CD8-positive, alpha-beta memory T cell (primary cell): ENCODE results near the gene CDC42BPB. TPM values are rescaled to one million over a fixed set of nuclear protein-coding genes. Genes with fewer than 3 reads are reported as not detected.

Experiments used
- CTCF ChIA-PET: fragments of 350-600 bp; sonication (Branson Sonifier 250); formaldehyde crosslinking; loops from one replicate; lab custom pipeline; 2021; ENCODE audit warnings: antibody characterized with exemption; lab: Charles Lee
- POLR2A ChIA-PET: fragments of 350-600 bp; sonication (Branson Sonifier 250); formaldehyde crosslinking; loops from one replicate; lab custom pipeline; 2021; ENCODE audit warnings: antibody characterized with exemption; lab: Charles Lee
- DNase-seq, 5 donors: peaks; one replicate each; pipeline versions ENCODE4 v3.0.0 to v3.0.0-alpha.2; 2020 to 2022; ENCODE audit warnings: mixed read lengths in 1 of 5
- H3K27ac ChIP-seq: one replicate; pipeline ENCODE4 v1.7.0; 2013; ENCODE audit warnings: low read depth, mild to moderate bottlenecking, low read length, moderate library complexity
- H3K27me3 ChIP-seq: 2 replicates; pipeline ENCODE4 v1.7.0; 2013; ENCODE audit warnings: low read length, mild to moderate bottlenecking; ENCODE audit not compliant: insufficient read depth, poor library complexity, severe bottlenecking
- H3K36me3 ChIP-seq: 2 replicates; pipeline ENCODE4 v1.7.0; 2013; ENCODE audit warnings: mild to moderate bottlenecking, low read length, moderate library complexity; ENCODE audit not compliant: insufficient read depth
- H3K4me1 ChIP-seq: 2 replicates; pipeline ENCODE4 v1.7.0; 2013; ENCODE audit warnings: mild to moderate bottlenecking, low read length, moderate library complexity; ENCODE audit not compliant: insufficient read depth
- H3K4me3 ChIP-seq: 2 replicates; pipeline ENCODE4 v1.7.0; 2013; ENCODE audit warnings: mild to moderate bottlenecking, low read length
- H3K9me3 ChIP-seq: 2 replicates; pipeline ENCODE4 v1.7.0; 2013; ENCODE audit warnings: mild to moderate bottlenecking, low read length
- H3K27ac Mint-ChIP-seq, 8 donors: one replicate each; pipeline ENCODE4 v1.8.0; 2020 to 2021; ENCODE audit warnings: mixed read lengths in 8 of 8, mild to moderate bottlenecking in 6 of 8, inconsistent platforms in 3 of 8, moderate library complexity in 3 of 8
- H3K27me3 Mint-ChIP-seq, 2 donors: one replicate each; pipeline ENCODE4 v1.8.0; 2020 to 2021; ENCODE audit warnings: mixed read lengths in 2 of 2, mild to moderate bottlenecking in 1 of 2, moderate library complexity in 1 of 2
- H3K36me3 Mint-ChIP-seq, 3 donors: one replicate each; pipeline ENCODE4 v1.8.0; 2020 to 2021; ENCODE audit warnings: mixed read lengths in 3 of 3, inconsistent platforms in 1 of 3, mild to moderate bottlenecking in 1 of 3
- H3K4me1 Mint-ChIP-seq, 3 donors: one replicate each; pipeline ENCODE4 v1.8.0; 2020 to 2021; ENCODE audit warnings: mixed read lengths in 3 of 3, inconsistent platforms in 1 of 3, mild to moderate bottlenecking in 1 of 3
- H3K4me3 Mint-ChIP-seq, 7 donors: one replicate each; pipeline ENCODE4 v1.8.0; 2020 to 2021; ENCODE audit warnings: mixed read lengths in 7 of 7, mild to moderate bottlenecking in 6 of 7, moderate library complexity in 4 of 7, inconsistent platforms in 2 of 7
- H3K9me3 Mint-ChIP-seq, 5 donors: one replicate each; pipeline ENCODE4 v1.8.0; 2020 to 2022; ENCODE audit warnings: mixed read lengths in 5 of 5, mild to moderate bottlenecking in 3 of 5, moderate library complexity in 2 of 5, inconsistent platforms in 1 of 5
- polyA plus RNA-seq: library from polyadenylated mRNA; unstranded; fragments of 300-500 nt; fragmentation: Illumina TruSeq; gene quantifications from one replicate; pipeline ENCODE4 v1.2.3, GENCODE V29; 2021
- total RNA-seq, 2 experiments: library from RNA; stranded (reverse); gene quantifications; one replicate each; pipeline ENCODE4 v1.2.3, GENCODE V29; 2021

The CDC42BPB gene
- total and polyA plus RNA-seq, 3 experiments from 2014 or later, result 0.32 to 2.9 (median 1.6) TPM

GRCh38 chr14:103013028-103013427 is 44.3 kb downstream of the CDC42BPB start:
- Histone ChIP-seq H3K4me3 (no peak overlapping the region), H3K27me3 (no peaks in the 10 kb centered on the region), H3K36me3 (no peaks in the 10 kb centered on the region), H3K4me1 (no peaks in the 10 kb centered on the region), H3K27ac (no peak overlapping the region), H3K9me3 (no peaks in the 10 kb centered on the region)
- H3K4me3 Mint-ChIP-seq, result no peak overlapping the region
- no peak for DNase-seq
- no peaks in the 10 kb centered on the region for H3K36me3 Mint-ChIP-seq
- H3K9me3 Mint-ChIP-seq, result no peaks in the 10 kb centered on the region
- CTCF ChIA-PET, result no interaction called here
- H3K4me1 Mint-ChIP-seq, result peaks cover 1 to 8% (median 4%) of the 10 kb centered on the region in 3 donors
- peaks cover 2 to 24% of the 10 kb centered on the region in 2 donors for H3K27me3 Mint-ChIP-seq
- no peak overlapping the region for H3K27ac Mint-ChIP-seq
- POLR2A ChIA-PET, result no interaction called here

GRCh38 chr14:103009559-103009958 is 47.8 kb downstream of the CDC42BPB start:
- no peak overlapping the region for H3K27ac Mint-ChIP-seq
- peaks cover 2 to 5% of the 10 kb centered on the region in 2 donors for H3K27me3 Mint-ChIP-seq
- peaks cover 0 to 3% (median 0%) of the 10 kb centered on the region in 3 donors for H3K4me1 Mint-ChIP-seq
- H3K36me3 Mint-ChIP-seq, result no peaks in the 10 kb centered on the region
- Histone ChIP-seq H3K27ac (no peak overlapping the region), H3K4me3 (no peak overlapping the region), H3K9me3 (no peaks in the 10 kb centered on the region), H3K27me3 (no peaks in the 10 kb centered on the region), H3K36me3 (no peaks in the 10 kb centered on the region), H3K4me1 (no peaks in the 10 kb centered on the region)
- POLR2A ChIA-PET, result no interaction called here
- H3K9me3 Mint-ChIP-seq, result no peaks in the 10 kb centered on the region
- CTCF ChIA-PET, result no interaction called here
- no peak for DNase-seq
- no peak overlapping the region for H3K4me3 Mint-ChIP-seq

GRCh38 chr14:103008768-103009357 is 48.5 kb downstream of the CDC42BPB start:
- Mint-ChIP-seq H3K4me3 (no peak overlapping the region), H3K27ac (no peak overlapping the region), H3K36me3 (no peaks in the 10 kb centered on the region), H3K9me3 (no peaks in the 10 kb centered on the region), H3K4me1 (no peaks in the 10 kb centered on the region), H3K27me3 (peaks cover 0 to 2% of the 10 kb centered on the region in 2 donors)
- ChIA-PET CTCF (no interaction called here), POLR2A (no interaction called here)
- Histone ChIP-seq H3K27ac (no peak overlapping the region), H3K4me1 (no peaks in the 10 kb centered on the region), H3K27me3 (no peaks in the 10 kb centered on the region), H3K9me3 (no peaks in the 10 kb centered on the region), H3K36me3 (no peaks in the 10 kb centered on the region), H3K4me3 (no peak overlapping the region)
- no peak for DNase-seq

- no peaks in the 10 kb centered on the region for H3K27me3 Mint-ChIP-seq
These were observed 49.2 kb downstream of the CDC42BPB start for GRCh38 chr14:103008126-103008525.

GRCh38 chr14:103007555-103007954 is 49.8 kb downstream of the CDC42BPB start:
- Mint-ChIP-seq H3K4me3 (no peak overlapping the region), H3K36me3 (no peaks in the 10 kb centered on the region), H3K27ac (no peak overlapping the region), H3K9me3 (no peaks in the 10 kb centered on the region), H3K4me1 (no peaks in the 10 kb centered on the region), H3K27me3 (no peaks in the 10 kb centered on the region)
- no peaks in the 10 kb centered on the region for H3K4me1 ChIP-seq
- H3K27ac ChIP-seq, result no peak overlapping the region
- H3K9me3 ChIP-seq, result no peaks in the 10 kb centered on the region
- DNase-seq, result no peak
- ChIA-PET CTCF (no interaction called here), POLR2A (no interaction called here)
- no peaks in the 10 kb centered on the region for H3K27me3 ChIP-seq
- no peaks in the 10 kb centered on the region for H3K36me3 ChIP-seq
- no peak overlapping the region for H3K4me3 ChIP-seq

More at GRCh38 chr14:103008126-103008525, 49.2 kb downstream of the CDC42BPB start:
- no peak overlapping the region for H3K4me3 ChIP-seq
- POLR2A ChIA-PET, result no interaction called here
- no peaks in the 10 kb centered on the region for H3K36me3 ChIP-seq
- Mint-ChIP-seq H3K9me3 (no peaks in the 10 kb centered on the region), H3K4me3 (no peak overlapping the region), H3K27ac (no peak overlapping the region), H3K4me1 (no peaks in the 10 kb centered on the region), H3K36me3 (no peaks in the 10 kb centered on the region)
- H3K4me1 ChIP-seq, result no peaks in the 10 kb centered on the region
- no peak for DNase-seq
- no peak overlapping the region for H3K27ac ChIP-seq
- no peaks in the 10 kb centered on the region for H3K9me3 ChIP-seq
- CTCF ChIA-PET, result no interaction called here
- H3K27me3 ChIP-seq, result no peaks in the 10 kb centered on the region

GRCh38 chr14:103006991-103007520 is 50.3 kb downstream of the CDC42BPB start:
- Mint-ChIP-seq H3K4me3 (no peak overlapping the region), H3K4me1 (no peaks in the 10 kb centered on the region), H3K9me3 (no peaks in the 10 kb centered on the region), H3K27ac (no peak overlapping the region), H3K27me3 (no peaks in the 10 kb centered on the region), H3K36me3 (no peaks in the 10 kb centered on the region)
- DNase-seq, result no peak
- no peaks in the 10 kb centered on the region for H3K9me3 ChIP-seq
- no peak overlapping the region for H3K4me3 ChIP-seq
- ChIA-PET POLR2A (no interaction called here), CTCF (no interaction called here)
- H3K27ac ChIP-seq, result no peak overlapping the region
- H3K4me1 ChIP-seq, result no peaks in the 10 kb centered on the region
- H3K36me3 ChIP-seq, result no peaks in the 10 kb centered on the region
- no peaks in the 10 kb centered on the region for H3K27me3 ChIP-seq

GRCh38 chr14:103006106-103006505 is 51.2 kb downstream of the CDC42BPB start:
- Histone ChIP-seq H3K27ac (no peak overlapping the region), H3K27me3 (no peaks in the 10 kb centered on the region), H3K4me3 (no peak overlapping the region), H3K9me3 (no peaks in the 10 kb centered on the region), H3K4me1 (no peaks in the 10 kb centered on the region), H3K36me3 (no peaks in the 10 kb centered on the region)
- no peak overlapping the region for H3K27ac Mint-ChIP-seq
- no peaks in the 10 kb centered on the region for H3K9me3 Mint-ChIP-seq
- no peaks in the 10 kb centered on the region for H3K36me3 Mint-ChIP-seq
- POLR2A ChIA-PET, result no interaction called here
- CTCF ChIA-PET, result interaction anchor here (0.7 kb wide), 1 partner anchor 78 kb away, joined by 3 read pairs; no protein-coding TSS in a partner anchor
- H3K4me3 Mint-ChIP-seq, result no peak overlapping the region
- H3K27me3 Mint-ChIP-seq, result no peaks in the 10 kb centered on the region
- no peaks in the 10 kb centered on the region for H3K4me1 Mint-ChIP-seq
- DNase-seq, result no peak

GRCh38 chr14:103003850-103004249 is 53.5 kb downstream of the CDC42BPB start:
- no peak for DNase-seq
- Mint-ChIP-seq H3K27ac (no peak overlapping the region), H3K27me3 (no peaks in the 10 kb centered on the region)

More at GRCh38 chr14:103003850-103004249, 53.5 kb downstream of the CDC42BPB start:
- Mint-ChIP-seq H3K4me1 (no peaks in the 10 kb centered on the region), H3K4me3 (no peak overlapping the region), H3K36me3 (no peaks in the 10 kb centered on the region), H3K9me3 (no peaks in the 10 kb centered on the region)
- no peaks in the 10 kb centered on the region for H3K27me3 ChIP-seq
- no peak overlapping the region for H3K4me3 ChIP-seq
- H3K4me1 ChIP-seq, result no peaks in the 10 kb centered on the region
- POLR2A ChIA-PET, result no interaction called here
- CTCF ChIA-PET, result no interaction called here
- no peaks in the 10 kb centered on the region for H3K9me3 ChIP-seq
- H3K27ac ChIP-seq, result no peak overlapping the region
- H3K36me3 ChIP-seq, result no peaks in the 10 kb centered on the region
